ENCODE data around the gene VAMP4. TPM values are rescaled to one million over a fixed set of nuclear protein-coding genes. Genes with fewer than 3 reads are reported as not detected.

VAMP4 gene
- total RNA-seq, 1 donor from 2014 or later: 16.2 TPM

- Histone ChIP-seq H3K9ac (no peak overlapping the region), H3F3A (ENCODE audit: low read depth) (no peaks in the 10 kb centered on the region), H2AFZ (replicated peaks) (no peak overlapping the region), H3K27me3 (no peaks in the 10 kb centered on the region), H3K4me1 (no peaks in the 10 kb centered on the region), H3K79me2 (ENCODE audit: low read depth) (peaks cover 27% of the 10 kb centered on the region), H3K27ac (no peak overlapping the region), H3K9me3 (ENCODE audit: low read depth) (no peaks in the 10 kb centered on the region), H4K20me1 (ENCODE audit: low read depth) (no peaks in the 10 kb centered on the region), H3K36me3 (peaks cover 3% of the 10 kb centered on the region), H3K4me2 (no peak overlapping the region), H3K4me3 (no peak overlapping the region)
- DNase-seq (ENCODE audit: low spot score): no peak
- Mint-ChIP-seq H3K4me3 (no peak overlapping the region), H3K9me3 (no peaks in the 10 kb centered on the region), H3K36me3 (peaks cover 29% of the 10 kb centered on the region), H3K27me3 (ENCODE audit: insufficient read depth, low read depth) (no peaks in the 10 kb centered on the region), H3K4me1 (peaks cover 10% of the 10 kb centered on the region), H3K27ac (no peak overlapping the region)
- TF ChIP-seq EZH2 (IDR thresholded peaks at IDR 0.05) (no peak), EZH2phosphoT487 (IDR thresholded peaks at IDR 0.05) (no peak)
- TF ChIP-seq, protein P1, sequence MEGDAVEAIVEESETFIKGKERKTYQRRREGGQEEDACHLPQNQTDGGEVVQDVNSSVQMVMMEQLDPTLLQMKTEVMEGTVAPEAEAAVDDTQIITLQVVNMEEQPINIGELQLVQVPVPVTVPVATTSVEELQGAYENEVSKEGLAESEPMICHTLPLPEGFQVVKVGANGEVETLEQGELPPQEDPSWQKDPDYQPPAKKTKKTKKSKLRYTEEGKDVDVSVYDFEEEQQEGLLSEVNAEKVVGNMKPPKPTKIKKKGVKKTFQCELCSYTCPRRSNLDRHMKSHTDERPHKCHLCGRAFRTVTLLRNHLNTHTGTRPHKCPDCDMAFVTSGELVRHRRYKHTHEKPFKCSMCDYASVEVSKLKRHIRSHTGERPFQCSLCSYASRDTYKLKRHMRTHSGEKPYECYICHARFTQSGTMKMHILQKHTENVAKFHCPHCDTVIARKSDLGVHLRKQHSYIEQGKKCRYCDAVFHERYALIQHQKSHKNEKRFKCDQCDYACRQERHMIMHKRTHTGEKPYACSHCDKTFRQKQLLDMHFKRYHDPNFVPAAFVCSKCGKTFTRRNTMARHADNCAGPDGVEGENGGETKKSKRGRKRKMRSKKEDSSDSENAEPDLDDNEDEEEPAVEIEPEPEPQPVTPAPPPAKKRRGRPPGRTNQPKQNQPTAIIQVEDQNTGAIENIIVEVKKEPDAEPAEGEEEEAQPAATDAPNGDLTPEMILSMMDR (IDR thresholded peaks at IDR 0.05): no peak
Observed at GRCh38 chr1:171787686-171788480, 46.0 kb upstream of the VAMP4 start.

DNA sequence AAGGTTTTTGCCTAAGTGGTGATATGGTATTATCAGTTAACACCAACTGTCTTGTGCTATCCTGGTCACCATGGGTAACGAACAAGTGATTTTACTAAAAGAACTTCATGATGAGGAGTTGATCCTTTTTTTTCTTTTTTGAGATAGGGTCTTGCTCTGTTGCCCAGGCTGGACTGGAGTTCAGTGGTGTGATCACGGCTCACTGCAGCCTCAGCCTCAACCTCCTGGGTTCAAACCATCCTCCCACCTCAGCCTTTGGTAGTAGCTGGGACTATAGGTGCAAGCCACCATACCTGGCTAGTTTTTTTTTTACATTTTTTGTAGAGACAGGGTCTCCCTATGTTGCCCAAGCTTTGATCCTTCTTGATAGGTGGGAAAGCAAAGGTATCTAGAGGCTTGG lies 44.7 kb upstream of the VAMP4 start:
- H3K9me3 ChIP-seq (ENCODE audit: low read depth): no peaks in the 10 kb centered on the region
- H3K9ac ChIP-seq: no peak overlapping the region
- H3K4me3 ChIP-seq: no peak overlapping the region
- no peak overlapping the region for H3K27ac Mint-ChIP-seq
- H3K36me3 ChIP-seq: peaks cover 3% of the 10 kb centered on the region
- TF ChIP-seq, protein P1 (IDR thresholded peaks at IDR 0.05): no peak
- TF ChIP-seq EZH2phosphoT487 (IDR thresholded peaks at IDR 0.05): no peak
- no peak for TF ChIP-seq EZH2 (IDR thresholded peaks at IDR 0.05)
- peaks cover 4% of the 10 kb centered on the region for H3K27me3 Mint-ChIP-seq (ENCODE audit: insufficient read depth, low read depth)
- H3K36me3 Mint-ChIP-seq: peaks cover 26% of the 10 kb centered on the region
- H2AFZ ChIP-seq (replicated peaks): no peak overlapping the region
- no peaks in the 10 kb centered on the region for H3K27me3 ChIP-seq
- H3K4me3 Mint-ChIP-seq: no peak overlapping the region
- H3K79me2 ChIP-seq (ENCODE audit: low read depth): peaks cover 40% of the 10 kb centered on the region
- no peak overlapping the region for H3K27ac ChIP-seq
- H3K4me1 ChIP-seq: peaks cover 3% of the 10 kb centered on the region
- no peak for DNase-seq (ENCODE audit: low spot score)
- H3K9me3 Mint-ChIP-seq: no peaks in the 10 kb centered on the region
- no peaks in the 10 kb centered on the region for H4K20me1 ChIP-seq (ENCODE audit: low read depth)
- no peak overlapping the region for H3K4me2 ChIP-seq
- H3F3A ChIP-seq (ENCODE audit: low read depth): no peaks in the 10 kb centered on the region
- peaks cover 19% of the 10 kb centered on the region for H3K4me1 Mint-ChIP-seq

- Histone ChIP-seq H3K36me3 (peaks cover 3% of the 10 kb centered on the region), H3K4me1 (peaks cover 3% of the 10 kb centered on the region), H3K79me2 (ENCODE audit: low read depth) (peaks cover 40% of the 10 kb centered on the region), H2AFZ (replicated peaks) (no peak overlapping the region), H3K9ac (no peak overlapping the region), H3K27ac (no peak overlapping the region), H4K20me1 (ENCODE audit: low read depth) (no peaks in the 10 kb centered on the region), H3F3A (ENCODE audit: low read depth) (peaks cover 3% of the 10 kb centered on the region), H3K27me3 (no peaks in the 10 kb centered on the region), H3K4me2 (no peak overlapping the region), H3K4me3 (no peak overlapping the region), H3K9me3 (ENCODE audit: low read depth) (no peaks in the 10 kb centered on the region)
- Mint-ChIP-seq H3K27me3 (ENCODE audit: insufficient read depth, low read depth) (peaks cover 6% of the 10 kb centered on the region), H3K9me3 (no peaks in the 10 kb centered on the region), H3K36me3 (peaks cover 23% of the 10 kb centered on the region), H3K27ac (no peak overlapping the region), H3K4me1 (peaks cover 20% of the 10 kb centered on the region), H3K4me3 (no peak overlapping the region)
- DNase-seq (ENCODE audit: low spot score): no peak
- TF ChIP-seq, protein P1 (IDR thresholded peaks at IDR 0.05): no peak
- TF ChIP-seq EZH2 (IDR thresholded peaks at IDR 0.05) (no peak), EZH2phosphoT487 (IDR thresholded peaks at IDR 0.05) (no peak)
Observed at GRCh38 chr1:171785766-171786165, 43.9 kb upstream of the VAMP4 start.

Data from neural progenitor cell (in vitro differentiated cells).